HuH-7 (cell line): ENCODE measurements around the gene ZNF697.
"Not testable (repeated sequence)": the region's sequence is repeated elsewhere in the genome, so short reads cannot be mapped to it uniquely, and the experiment has no call there.

Experiments used
- DNase-seq: peaks from one replicate; pipeline ENCODE4 v3.0.0; 2011; ENCODE audit warnings: low spot score

The ZNF697 gene

GRCh38 chr1:119647734-119648619 is at the start of gene ZNF697:
Gene ZNF697, minus strand, starts transcription at chr1:119648266. Its CDS starts 22,166 bp downstream, at chr1:119626100.
- peak; percentile 95 for DNase-seq

GRCh38 chr1:119697598-119697997 is 49.5 kb upstream of the ZNF697 start:
- DNase-seq, result no peak

- DNase-seq, result not testable (repeated sequence)
Observed at GRCh38 chr1:119696863-119697262, 48.8 kb upstream of the ZNF697 start.

GRCh38 chr1:119689511-119689910 is 41.4 kb upstream of the ZNF697 start:
- DNase-seq, result no peak

GRCh38 chr1:119688810-119689209 is 40.7 kb upstream of the ZNF697 start:
- DNase-seq, result no peak

- no peak for DNase-seq
Observed at GRCh38 chr1:119687434-119688079, 39.5 kb upstream of the ZNF697 start.

- DNase-seq, result no peak
Observed at GRCh38 chr1:119686661-119687060, 38.6 kb upstream of the ZNF697 start.

GRCh38 chr1:119683893-119684292 is 35.8 kb upstream of the ZNF697 start:
- no peak for DNase-seq

GRCh38 chr1:119682141-119682540 is 34.1 kb upstream of the ZNF697 start:
- DNase-seq, result no peak

GRCh38 chr1:119681560-119681959 is 33.5 kb upstream of the ZNF697 start:
- no peak for DNase-seq

- no peak for DNase-seq
Observed at GRCh38 chr1:119680723-119681122, 32.7 kb upstream of the ZNF697 start.

GRCh38 chr1:119680193-119680592 is 32.1 kb upstream of the ZNF697 start:
- DNase-seq, result no peak

GRCh38 chr1:119679223-119679622 is 31.2 kb upstream of the ZNF697 start:
- no peak for DNase-seq

- no peak for DNase-seq
Observed at GRCh38 chr1:119676571-119677206, 28.6 kb upstream of the ZNF697 start.

GRCh38 chr1:119675349-119676345 is 27.6 kb upstream of the ZNF697 start:
- DNase-seq, result peak; percentile 70

- no peak for DNase-seq
Observed at GRCh38 chr1:119674835-119675289, 26.8 kb upstream of the ZNF697 start.

- DNase-seq, result no peak
Observed at GRCh38 chr1:119674111-119674526, 26.1 kb upstream of the ZNF697 start.

- DNase-seq, result no peak
Observed at GRCh38 chr1:119673171-119673940, 25.3 kb upstream of the ZNF697 start.

- DNase-seq, result no peak
Observed at GRCh38 chr1:119670898-119671297, 22.8 kb upstream of the ZNF697 start.

GRCh38 chr1:119667173-119667572 is 19.1 kb upstream of the ZNF697 start:
- no peak for DNase-seq

- DNase-seq, result no peak
Observed at GRCh38 chr1:119664067-119664466, 16.0 kb upstream of the ZNF697 start.
